ENCODE data around the gene KIAA0586. TPM values are rescaled to one million over a fixed set of nuclear protein-coding genes. Genes with fewer than 3 reads are reported as not detected.
A peak's percentile ranks its signal among the peaks of the same experiment; 100 is the strongest.
"Not testable (repeated sequence)": the region's sequence is repeated elsewhere in the genome, so short reads cannot be mapped to it uniquely, and the experiment has no call there.

Gene KIAA0586
- total RNA-seq, 2 donors from 2014 or later = 44.7 to 53.9 TPM

DNA sequence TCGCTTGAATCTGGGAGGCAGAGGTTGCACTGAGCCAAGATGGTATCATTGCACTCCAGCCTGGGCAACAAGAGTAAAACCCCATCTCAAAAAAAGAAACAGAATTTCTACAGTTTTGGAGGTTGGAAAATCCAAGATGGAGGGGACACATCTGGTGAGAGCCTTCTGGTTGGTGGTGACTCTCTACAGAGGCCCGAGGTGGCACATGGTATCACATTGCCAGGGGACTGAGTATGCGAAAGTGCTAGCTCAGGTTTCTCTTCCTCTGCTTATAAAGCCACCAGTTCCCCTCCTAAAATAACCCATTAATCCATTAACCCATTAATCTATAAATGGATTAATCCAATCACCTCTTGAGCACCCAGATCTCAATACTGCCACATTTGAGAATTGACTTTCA lies 139.5 kb downstream of the KIAA0586 start:
- ATAC-seq (replicated peaks in 1 of 2) = no peak
- no peaks in the 10 kb centered on the region for H3K9me3 Mint-ChIP-seq
- H3K27ac Mint-ChIP-seq = no peak overlapping the region

DNA sequence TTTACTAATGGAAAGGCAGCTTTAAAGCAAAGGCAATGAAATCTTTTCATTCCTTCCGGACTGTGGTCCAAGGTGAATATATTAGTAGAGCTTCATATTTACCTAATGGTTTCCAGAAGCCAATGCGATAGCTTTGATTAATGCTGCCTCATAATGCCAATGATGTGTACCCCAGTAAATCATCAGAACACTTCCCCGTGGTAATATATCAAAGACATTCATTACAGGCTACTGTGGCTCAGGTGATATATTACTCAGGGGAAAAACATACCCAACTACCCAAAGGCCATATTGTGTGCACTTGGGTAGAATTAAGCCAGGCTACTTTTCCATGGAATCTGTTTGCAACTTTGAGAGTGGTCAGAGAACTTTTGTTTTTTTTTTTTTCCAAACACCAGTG lies 140.8 kb downstream of the KIAA0586 start:
- H3K36me3 Mint-ChIP-seq (ENCODE audit: insufficient read depth in 2 of 2) = no peaks in the 10 kb centered on the region
- DNase-seq (no peak), ATAC-seq (replicated peaks in 1 of 2) (no peak)
- H3K9me3 Mint-ChIP-seq = no peaks in the 10 kb centered on the region
- no peak overlapping the region for H3K4me3 Mint-ChIP-seq
- H3K27ac Mint-ChIP-seq = no peak overlapping the region
- H3K4me1 Mint-ChIP-seq (ENCODE audit: low read depth) = peaks cover 43% of the 10 kb centered on the region
- H3K27me3 Mint-ChIP-seq (ENCODE audit: low read depth) = no peaks in the 10 kb centered on the region

More for the DNA sequence above, 139.5 kb downstream of the KIAA0586 start:
- Mint-ChIP-seq H3K27me3 (ENCODE audit: low read depth) (no peaks in the 10 kb centered on the region), H3K4me3 (no peak overlapping the region), H3K4me1 (ENCODE audit: low read depth) (peaks cover 29% of the 10 kb centered on the region), H3K36me3 (ENCODE audit: insufficient read depth in 2 of 2) (no peaks in the 10 kb centered on the region)
- no peak for DNase-seq

DNA sequence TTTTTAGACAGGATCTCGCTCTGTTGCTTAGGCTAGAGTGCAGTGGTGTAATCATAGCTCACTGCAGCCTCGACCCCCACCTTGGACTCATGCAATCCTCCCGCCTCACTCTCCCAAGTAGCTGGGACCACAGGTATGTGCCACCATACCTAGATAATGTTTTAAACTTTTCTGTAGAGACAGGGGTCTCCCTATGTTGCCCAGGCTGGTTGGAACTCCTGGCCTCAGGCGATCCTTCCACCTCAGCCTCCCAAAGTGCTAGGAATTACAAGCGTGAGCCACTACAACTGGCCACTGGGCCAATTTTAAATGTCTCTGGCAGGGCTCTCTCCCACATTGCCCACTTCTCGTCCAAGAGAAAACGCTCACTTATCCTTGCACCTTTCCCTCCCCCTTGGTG lies 143.7 kb downstream of the KIAA0586 start:
- peak overlapping the region; percentile 76 to 85 for H3K4me3 Mint-ChIP-seq
- no peak for DNase-seq

GRCh38 chr14:58571769-58572472 lies 144.4 kb downstream of the KIAA0586 start:
- DNase-seq (peak; percentile 53 to 59), ATAC-seq (replicated peaks in 1 of 2) (peak; percentile 84 to 85)
- no peaks in the 10 kb centered on the region for H3K9me3 Mint-ChIP-seq
- H3K36me3 Mint-ChIP-seq (ENCODE audit: insufficient read depth in 2 of 2) = no peaks in the 10 kb centered on the region
- peaks cover 71% of the 10 kb centered on the region for H3K4me1 Mint-ChIP-seq (ENCODE audit: low read depth)
- H3K27me3 Mint-ChIP-seq (ENCODE audit: low read depth) = no peaks in the 10 kb centered on the region
- peak overlapping the region; percentile 96 for H3K27ac Mint-ChIP-seq
- H3K4me3 Mint-ChIP-seq = peak overlapping the region; percentile 76 to 85

More for the DNA sequence above, 143.7 kb downstream of the KIAA0586 start:
- H3K27me3 Mint-ChIP-seq (ENCODE audit: low read depth) = no peaks in the 10 kb centered on the region
- peaks cover 69% of the 10 kb centered on the region for H3K4me1 Mint-ChIP-seq (ENCODE audit: low read depth)
- peak overlapping the region; percentile 96 for H3K27ac Mint-ChIP-seq
- H3K36me3 Mint-ChIP-seq (ENCODE audit: insufficient read depth in 2 of 2) = no peaks in the 10 kb centered on the region
- ATAC-seq (replicated peaks in 1 of 2) = no peak
- no peaks in the 10 kb centered on the region for H3K9me3 Mint-ChIP-seq

- H3K4me1 Mint-ChIP-seq (ENCODE audit: low read depth) = peaks cover 71% of the 10 kb centered on the region
- H3K36me3 Mint-ChIP-seq (ENCODE audit: insufficient read depth in 2 of 2) = no peaks in the 10 kb centered on the region
- ATAC-seq (replicated peaks in 1 of 2) = peak in 1 of 2 donors; percentile 43
- H3K4me3 Mint-ChIP-seq = peak overlapping the region; percentile 76 to 85
- H3K27me3 Mint-ChIP-seq (ENCODE audit: low read depth) = no peaks in the 10 kb centered on the region
- H3K27ac Mint-ChIP-seq = peak overlapping the region; percentile 96
- no peak for DNase-seq
- no peaks in the 10 kb centered on the region for H3K9me3 Mint-ChIP-seq
These were observed 144.9 kb downstream of the KIAA0586 start for GRCh38 chr14:58572473-58572853.

DNA sequence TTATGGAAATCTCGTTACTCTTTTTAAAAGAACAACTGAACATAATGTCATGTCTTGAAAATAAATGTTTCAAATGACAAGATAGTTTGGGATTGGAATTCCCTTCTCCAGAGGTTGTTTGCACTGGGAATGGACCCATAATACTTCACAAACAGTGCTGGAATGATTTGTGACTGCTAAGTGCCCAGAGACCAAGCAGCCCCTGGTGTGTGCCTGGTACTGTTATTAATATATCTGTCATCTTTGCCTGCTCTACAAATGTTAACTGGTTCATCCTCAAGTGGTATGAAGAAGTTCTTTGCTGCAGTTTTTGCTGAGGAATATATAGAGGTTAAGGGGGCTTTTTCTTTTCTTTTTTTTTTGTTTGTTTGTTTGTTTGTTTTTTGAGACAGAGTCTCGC lies 145.3 kb downstream of the KIAA0586 start:
- H3K4me3 Mint-ChIP-seq = peak overlapping the region in 1 of 2 donors; percentile 18
- H3K27me3 Mint-ChIP-seq (ENCODE audit: low read depth) = no peaks in the 10 kb centered on the region
- no peaks in the 10 kb centered on the region for H3K36me3 Mint-ChIP-seq (ENCODE audit: insufficient read depth in 2 of 2)
- DNase-seq (no peak), ATAC-seq (replicated peaks in 1 of 2) (no peak)
- peaks cover 71% of the 10 kb centered on the region for H3K4me1 Mint-ChIP-seq (ENCODE audit: low read depth)
- peak overlapping the region; percentile 96 for H3K27ac Mint-ChIP-seq
- H3K9me3 Mint-ChIP-seq = no peaks in the 10 kb centered on the region

- Mint-ChIP-seq H3K9me3 (no peaks in the 10 kb centered on the region), H3K4me3 (no peak overlapping the region), H3K36me3 (ENCODE audit: insufficient read depth in 2 of 2) (no peaks in the 10 kb centered on the region), H3K27me3 (ENCODE audit: low read depth) (no peaks in the 10 kb centered on the region), H3K4me1 (ENCODE audit: low read depth) (peaks cover 61% of the 10 kb centered on the region), H3K27ac (no peak overlapping the region)
- DNase-seq (no peak), ATAC-seq (replicated peaks in 1 of 2) (peak in 1 of 2 donors; percentile 32)
These were observed 147.1 kb downstream of the KIAA0586 start for GRCh38 chr14:58574623-58575022.

GRCh38 chr14:58575956-58576355 lies 148.4 kb downstream of the KIAA0586 start:
- H3K27ac Mint-ChIP-seq = no peak overlapping the region
- no peak for DNase-seq
- H3K9me3 Mint-ChIP-seq = peaks cover 2 to 3% of the 10 kb centered on the region in 2 donors
- peaks cover 0 to 2% of the 10 kb centered on the region in 2 donors for H3K36me3 Mint-ChIP-seq (ENCODE audit: insufficient read depth in 2 of 2)
- H3K4me3 Mint-ChIP-seq = no peak overlapping the region
- peaks cover 52% of the 10 kb centered on the region for H3K4me1 Mint-ChIP-seq (ENCODE audit: low read depth)
- no peaks in the 10 kb centered on the region for H3K27me3 Mint-ChIP-seq (ENCODE audit: low read depth)
- no peak for ATAC-seq (replicated peaks in 1 of 2)

GRCh38 chr14:58580035-58580434 lies 152.5 kb downstream of the KIAA0586 start:
- not testable (repeated sequence) for ATAC-seq (replicated peaks in 1 of 2); H3K9me3 Mint-ChIP-seq; H3K27ac Mint-ChIP-seq; H3K27me3 Mint-ChIP-seq (ENCODE audit: low read depth); H3K36me3 Mint-ChIP-seq (ENCODE audit: insufficient read depth in 2 of 2); DNase-seq; H3K4me3 Mint-ChIP-seq
- H3K4me1 Mint-ChIP-seq (ENCODE audit: low read depth) = peaks cover 14% of the 10 kb centered on the region

GRCh38 chr14:58581389-58581788 lies 153.9 kb downstream of the KIAA0586 start:
- H3K4me1 Mint-ChIP-seq (ENCODE audit: low read depth); H3K27ac Mint-ChIP-seq; H3K27me3 Mint-ChIP-seq (ENCODE audit: low read depth); H3K9me3 Mint-ChIP-seq; DNase-seq; ATAC-seq (replicated peaks in 1 of 2); H3K36me3 Mint-ChIP-seq (ENCODE audit: insufficient read depth in 2 of 2); H3K4me3 Mint-ChIP-seq: not testable (repeated sequence)

DNA sequence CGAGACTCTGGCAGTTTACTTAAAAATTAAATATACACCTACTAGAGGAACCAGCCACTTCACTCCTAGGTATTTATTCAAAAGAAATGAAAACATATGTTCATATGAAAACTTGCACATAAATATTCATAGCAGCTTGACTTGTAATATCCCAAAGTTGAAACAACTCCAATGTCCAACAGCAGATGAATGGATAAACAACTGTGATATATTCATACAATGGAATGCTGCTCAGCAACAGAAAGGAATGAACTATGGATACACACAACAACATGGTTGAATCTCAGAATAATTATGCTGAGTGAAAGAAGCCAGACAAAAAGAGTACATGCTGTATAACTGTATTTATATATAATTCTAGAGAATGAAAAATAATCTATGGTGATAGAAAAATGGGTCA lies 156.9 kb downstream of the KIAA0586 start:
- Mint-ChIP-seq H3K4me1 (ENCODE audit: low read depth) (peaks cover 8% of the 10 kb centered on the region), H3K27me3 (ENCODE audit: low read depth) (no peaks in the 10 kb centered on the region), H3K27ac (no peak overlapping the region), H3K9me3 (peaks cover 8% of the 10 kb centered on the region in 2 donors), H3K4me3 (no peak overlapping the region), H3K36me3 (ENCODE audit: insufficient read depth in 2 of 2) (peaks cover 2 to 5% of the 10 kb centered on the region in 2 donors)
- ATAC-seq (replicated peaks in 1 of 2) (no peak), DNase-seq (no peak)

- DNase-seq (no peak), ATAC-seq (replicated peaks in 1 of 2) (no peak)
- peaks cover 5 to 6% of the 10 kb centered on the region in 2 donors for H3K9me3 Mint-ChIP-seq
- no peak overlapping the region for H3K27ac Mint-ChIP-seq
- H3K4me3 Mint-ChIP-seq = no peak overlapping the region
- H3K4me1 Mint-ChIP-seq (ENCODE audit: low read depth) = peaks cover 8% of the 10 kb centered on the region
- H3K27me3 Mint-ChIP-seq (ENCODE audit: low read depth) = no peaks in the 10 kb centered on the region
- peaks cover 0 to 8% of the 10 kb centered on the region in 2 donors for H3K36me3 Mint-ChIP-seq (ENCODE audit: insufficient read depth in 2 of 2)
These were observed 159.8 kb downstream of the KIAA0586 start for GRCh38 chr14:58587271-58587670.

DNA sequence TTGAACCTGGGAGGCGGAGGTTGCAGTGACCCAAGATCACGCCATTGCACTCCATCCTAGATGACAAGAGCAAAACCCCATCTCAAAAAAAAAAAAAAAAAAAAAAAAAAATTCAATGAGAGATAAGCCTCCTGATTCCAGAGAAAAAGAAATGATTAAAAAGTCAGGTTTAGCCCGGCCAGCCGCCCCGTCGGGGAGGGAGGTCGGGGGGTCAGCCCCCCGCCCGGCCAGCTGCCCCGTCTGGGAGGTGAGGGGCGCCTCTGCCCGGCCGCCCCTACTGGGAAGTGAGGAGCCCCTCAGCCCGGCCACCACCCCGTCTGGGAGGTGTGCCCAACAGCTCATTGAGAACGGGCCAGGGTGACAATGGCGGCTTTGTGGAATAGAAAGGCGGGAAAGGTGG lies 160.8 kb downstream of the KIAA0586 start:
- ATAC-seq (replicated peaks in 1 of 2); H3K9me3 Mint-ChIP-seq; H3K27ac Mint-ChIP-seq; H3K36me3 Mint-ChIP-seq (ENCODE audit: insufficient read depth in 2 of 2); H3K27me3 Mint-ChIP-seq (ENCODE audit: low read depth); H3K4me1 Mint-ChIP-seq (ENCODE audit: low read depth); H3K4me3 Mint-ChIP-seq; DNase-seq: not testable (repeated sequence)

DNA sequence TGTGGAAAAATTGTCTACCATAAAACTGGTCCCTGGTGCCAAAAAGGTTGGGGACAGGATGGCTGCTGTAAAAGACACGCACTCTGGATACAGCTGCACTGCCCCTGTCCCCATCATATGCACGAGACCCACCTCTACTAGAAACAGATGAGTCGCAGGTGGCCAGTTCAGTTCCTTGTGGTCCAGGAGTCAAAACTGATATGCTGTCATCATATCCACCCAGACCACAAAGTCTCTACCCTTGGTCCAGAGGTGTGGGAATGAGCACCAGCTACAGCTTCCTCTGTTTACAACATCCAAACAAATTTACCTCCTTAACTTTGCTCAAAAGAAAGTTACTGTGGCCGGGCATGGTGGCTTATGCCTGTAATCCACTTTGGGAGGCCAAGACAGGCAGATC lies 166.5 kb downstream of the KIAA0586 start:
- ATAC-seq (replicated peaks in 1 of 2) (peak; percentile 50 to 56), DNase-seq (peak in 1 of 2 donors; percentile 16)
- H3K27me3 Mint-ChIP-seq (ENCODE audit: low read depth) = no peaks in the 10 kb centered on the region
- no peak overlapping the region for H3K27ac Mint-ChIP-seq
- H3K4me3 Mint-ChIP-seq = no peak overlapping the region
- no peaks in the 10 kb centered on the region for H3K9me3 Mint-ChIP-seq
- peaks cover 35% of the 10 kb centered on the region for H3K4me1 Mint-ChIP-seq (ENCODE audit: low read depth)
- H3K36me3 Mint-ChIP-seq (ENCODE audit: insufficient read depth in 2 of 2) = peaks cover 0 to 2% of the 10 kb centered on the region in 2 donors
